ENCODE results near the gene LRRC74A. TPM values are rescaled to one million over a fixed set of nuclear protein-coding genes. Genes with fewer than 3 reads are reported as not detected.

LRRC74A gene
- total and polyA plus RNA-seq, 2 experiments from 2014 or later, result not detected

DNA sequence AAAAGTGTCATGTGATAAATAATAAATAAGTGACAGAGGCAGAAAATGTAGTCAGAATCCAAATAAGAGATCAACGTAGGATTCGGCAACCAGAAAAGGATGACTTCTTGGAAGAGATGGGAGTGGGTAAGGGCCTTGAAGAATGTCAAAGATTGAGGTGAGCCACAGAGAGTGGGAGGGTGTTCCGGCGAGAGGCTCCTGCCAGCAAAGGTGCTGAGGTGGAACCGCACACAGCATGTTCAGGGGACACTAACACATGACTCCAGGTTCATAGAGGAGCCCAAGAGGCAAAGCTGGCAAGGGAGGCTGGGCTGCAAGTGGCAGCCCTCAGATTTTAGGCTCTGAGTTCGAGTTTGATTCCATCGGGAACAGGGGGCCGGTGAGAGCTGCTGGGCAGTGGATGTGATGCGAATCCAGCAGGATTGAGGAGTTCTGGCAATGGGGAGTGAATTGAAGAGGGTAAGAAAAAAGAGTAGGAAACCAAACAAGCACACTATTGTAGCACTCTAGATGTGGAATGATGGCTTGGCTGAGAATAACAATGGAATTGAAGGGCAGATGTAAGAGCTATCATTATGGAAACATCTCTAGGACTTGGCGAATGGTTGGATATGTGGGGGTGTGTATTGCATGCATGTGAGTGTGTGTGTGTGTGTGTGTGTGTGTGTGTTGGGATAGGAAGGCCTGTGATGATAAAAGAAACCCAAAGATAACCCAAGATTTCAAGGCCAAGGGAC is 36.5 kb downstream of the LRRC74A start:
- ATAC-seq (no peak), DNase-seq (ENCODE audit: low spot score) (no peak)
- no peak overlapping the region for H3K4me3 Mint-ChIP-seq
- H3K4me1 Mint-ChIP-seq, result peaks cover 43% of the 10 kb centered on the region
- Histone ChIP-seq H3K4me1 (ENCODE audit: insufficient read depth) (peaks cover 15% of the 10 kb centered on the region; the same call in 1 of the 2 replicates), H4K20me1 (replicated peaks; ENCODE audit: insufficient read depth) (no peaks in the 10 kb centered on the region), H3K79me2 (replicated peaks; ENCODE audit: insufficient read depth) (no peaks in the 10 kb centered on the region), H3K4me2 (no peak overlapping the region), H3K27me3 (ENCODE audit: insufficient read depth) (no peaks in the 10 kb centered on the region; the same call in 1 of the 2 replicates), H3K36me3 (ENCODE audit: insufficient read depth) (no peaks in the 10 kb centered on the region), H3F3A (replicated peaks; ENCODE audit: low read depth) (no peaks in the 10 kb centered on the region), H3K9me2 (ENCODE audit: insufficient read depth) (0 out of 2 replicates have a peak, but pooled peaks cover 5% of the 10 kb centered on the region), H2AFZ (no peak overlapping the region), H3K27ac (ENCODE audit: low read depth) (no peak overlapping the region), H3K4me3 (no peak overlapping the region)
- H3K36me3 Mint-ChIP-seq (ENCODE audit: low read depth), result no peaks in the 10 kb centered on the region
- H3K9me3 Mint-ChIP-seq, result no peaks in the 10 kb centered on the region
- TF ChIP-seq JUNB (IDR thresholded peaks at IDR 0.05; ENCODE audit: unreplicated experiment) (no peak), EZH2phosphoT487 (IDR thresholded peaks at IDR 0.05; ENCODE audit: unreplicated experiment) (no peak), CREB1 (CRISPR knock-in tag; IDR thresholded peaks at IDR 0.05; ENCODE audit: low read depth) (no peak), NANOG (IDR thresholded peaks at IDR 0.05; ENCODE audit: borderline replicate concordance) (no peak), POLR2AphosphoS5 (IDR thresholded peaks at IDR 0.05; ENCODE audit: low read depth) (no peak), ZNF331 (CRISPR knock-in tag; IDR thresholded peaks at IDR 0.05; ENCODE audit: low read depth) (no peak), ZNF114 (CRISPR knock-in tag; IDR thresholded peaks at IDR 0.05) (no peak), STAT1 (IDR thresholded peaks at IDR 0.05; ENCODE audit: unreplicated experiment) (no peak), EZH2 (IDR thresholded peaks at IDR 0.05; ENCODE audit: low read depth, unreplicated experiment) (no peak)
- TF ChIP-seq, protein P1, sequence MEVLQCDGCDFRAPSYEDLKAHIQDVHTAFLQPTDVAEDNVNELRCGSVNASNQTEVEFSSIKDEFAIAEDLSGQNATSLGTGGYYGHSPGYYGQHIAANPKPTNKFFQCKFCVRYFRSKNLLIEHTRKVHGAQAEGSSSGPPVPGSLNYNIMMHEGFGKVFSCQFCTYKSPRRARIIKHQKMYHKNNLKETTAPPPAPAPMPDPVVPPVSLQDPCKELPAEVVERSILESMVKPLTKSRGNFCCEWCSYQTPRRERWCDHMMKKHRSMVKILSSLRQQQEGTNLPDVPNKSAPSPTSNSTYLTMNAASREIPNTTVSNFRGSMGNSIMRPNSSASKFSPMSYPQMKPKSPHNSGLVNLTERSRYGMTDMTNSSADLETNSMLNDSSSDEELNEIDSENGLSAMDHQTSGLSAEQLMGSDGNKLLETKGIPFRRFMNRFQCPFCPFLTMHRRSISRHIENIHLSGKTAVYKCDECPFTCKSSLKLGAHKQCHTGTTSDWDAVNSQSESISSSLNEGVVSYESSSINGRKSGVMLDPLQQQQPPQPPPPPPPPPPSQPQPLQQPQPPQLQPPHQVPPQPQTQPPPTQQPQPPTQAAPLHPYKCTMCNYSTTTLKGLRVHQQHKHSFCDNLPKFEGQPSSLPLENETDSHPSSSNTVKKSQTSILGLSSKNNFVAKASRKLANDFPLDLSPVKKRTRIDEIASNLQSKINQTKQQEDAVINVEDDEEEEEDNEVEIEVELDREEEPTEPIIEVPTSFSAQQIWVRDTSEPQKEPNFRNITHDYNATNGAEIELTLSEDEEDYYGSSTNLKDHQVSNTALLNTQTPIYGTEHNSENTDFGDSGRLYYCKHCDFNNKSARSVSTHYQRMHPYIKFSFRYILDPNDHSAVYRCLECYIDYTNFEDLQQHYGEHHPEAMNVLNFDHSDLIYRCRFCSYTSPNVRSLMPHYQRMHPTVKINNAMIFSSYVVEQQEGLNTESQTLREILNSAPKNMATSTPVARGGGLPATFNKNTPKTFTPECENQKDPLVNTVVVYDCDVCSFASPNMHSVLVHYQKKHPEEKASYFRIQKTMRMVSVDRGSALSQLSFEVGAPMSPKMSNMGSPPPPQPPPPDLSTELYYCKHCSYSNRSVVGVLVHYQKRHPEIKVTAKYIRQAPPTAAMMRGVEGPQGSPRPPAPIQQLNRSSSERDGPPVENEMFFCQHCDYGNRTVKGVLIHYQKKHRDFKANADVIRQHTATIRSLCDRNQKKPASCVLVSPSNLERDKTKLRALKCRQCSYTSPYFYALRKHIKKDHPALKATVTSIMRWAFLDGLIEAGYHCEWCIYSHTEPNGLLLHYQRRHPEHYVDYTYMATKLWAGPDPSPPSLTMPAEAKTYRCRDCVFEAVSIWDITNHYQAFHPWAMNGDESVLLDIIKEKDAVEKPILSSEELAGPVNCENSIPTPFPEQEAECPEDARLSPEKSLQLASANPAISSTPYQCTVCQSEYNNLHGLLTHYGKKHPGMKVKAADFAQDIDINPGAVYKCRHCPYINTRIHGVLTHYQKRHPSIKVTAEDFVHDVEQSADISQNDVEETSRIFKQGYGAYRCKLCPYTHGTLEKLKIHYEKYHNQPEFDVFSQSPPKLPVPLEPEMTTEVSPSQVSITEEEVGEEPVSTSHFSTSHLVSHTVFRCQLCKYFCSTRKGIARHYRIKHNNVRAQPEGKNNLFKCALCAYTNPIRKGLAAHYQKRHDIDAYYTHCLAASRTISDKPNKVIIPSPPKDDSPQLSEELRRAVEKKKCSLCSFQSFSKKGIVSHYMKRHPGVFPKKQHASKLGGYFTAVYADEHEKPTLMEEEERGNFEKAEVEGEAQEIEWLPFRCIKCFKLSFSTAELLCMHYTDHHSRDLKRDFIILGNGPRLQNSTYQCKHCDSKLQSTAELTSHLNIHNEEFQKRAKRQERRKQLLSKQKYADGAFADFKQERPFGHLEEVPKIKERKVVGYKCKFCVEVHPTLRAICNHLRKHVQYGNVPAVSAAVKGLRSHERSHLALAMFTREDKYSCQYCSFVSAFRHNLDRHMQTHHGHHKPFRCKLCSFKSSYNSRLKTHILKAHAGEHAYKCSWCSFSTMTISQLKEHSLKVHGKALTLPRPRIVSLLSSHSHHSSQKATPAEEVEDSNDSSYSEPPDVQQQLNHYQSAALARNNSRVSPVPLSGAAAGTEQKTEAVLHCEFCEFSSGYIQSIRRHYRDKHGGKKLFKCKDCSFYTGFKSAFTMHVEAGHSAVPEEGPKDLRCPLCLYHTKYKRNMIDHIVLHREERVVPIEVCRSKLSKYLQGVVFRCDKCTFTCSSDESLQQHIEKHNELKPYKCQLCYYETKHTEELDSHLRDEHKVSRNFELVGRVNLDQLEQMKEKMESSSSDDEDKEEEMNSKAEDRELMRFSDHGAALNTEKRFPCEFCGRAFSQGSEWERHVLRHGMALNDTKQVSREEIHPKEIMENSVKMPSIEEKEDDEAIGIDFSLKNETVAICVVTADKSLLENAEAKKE (CRISPR knock-in tag; IDR thresholded peaks at IDR 0.05), result no peak
- TF ChIP-seq, protein P2, sequence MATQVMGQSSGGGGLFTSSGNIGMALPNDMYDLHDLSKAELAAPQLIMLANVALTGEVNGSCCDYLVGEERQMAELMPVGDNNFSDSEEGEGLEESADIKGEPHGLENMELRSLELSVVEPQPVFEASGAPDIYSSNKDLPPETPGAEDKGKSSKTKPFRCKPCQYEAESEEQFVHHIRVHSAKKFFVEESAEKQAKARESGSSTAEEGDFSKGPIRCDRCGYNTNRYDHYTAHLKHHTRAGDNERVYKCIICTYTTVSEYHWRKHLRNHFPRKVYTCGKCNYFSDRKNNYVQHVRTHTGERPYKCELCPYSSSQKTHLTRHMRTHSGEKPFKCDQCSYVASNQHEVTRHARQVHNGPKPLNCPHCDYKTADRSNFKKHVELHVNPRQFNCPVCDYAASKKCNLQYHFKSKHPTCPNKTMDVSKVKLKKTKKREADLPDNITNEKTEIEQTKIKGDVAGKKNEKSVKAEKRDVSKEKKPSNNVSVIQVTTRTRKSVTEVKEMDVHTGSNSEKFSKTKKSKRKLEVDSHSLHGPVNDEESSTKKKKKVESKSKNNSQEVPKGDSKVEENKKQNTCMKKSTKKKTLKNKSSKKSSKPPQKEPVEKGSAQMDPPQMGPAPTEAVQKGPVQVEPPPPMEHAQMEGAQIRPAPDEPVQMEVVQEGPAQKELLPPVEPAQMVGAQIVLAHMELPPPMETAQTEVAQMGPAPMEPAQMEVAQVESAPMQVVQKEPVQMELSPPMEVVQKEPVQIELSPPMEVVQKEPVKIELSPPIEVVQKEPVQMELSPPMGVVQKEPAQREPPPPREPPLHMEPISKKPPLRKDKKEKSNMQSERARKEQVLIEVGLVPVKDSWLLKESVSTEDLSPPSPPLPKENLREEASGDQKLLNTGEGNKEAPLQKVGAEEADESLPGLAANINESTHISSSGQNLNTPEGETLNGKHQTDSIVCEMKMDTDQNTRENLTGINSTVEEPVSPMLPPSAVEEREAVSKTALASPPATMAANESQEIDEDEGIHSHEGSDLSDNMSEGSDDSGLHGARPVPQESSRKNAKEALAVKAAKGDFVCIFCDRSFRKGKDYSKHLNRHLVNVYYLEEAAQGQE (IDR thresholded peaks at IDR 0.05; ENCODE audit: unreplicated experiment), result no peak
- TF ChIP-seq, protein P3, sequence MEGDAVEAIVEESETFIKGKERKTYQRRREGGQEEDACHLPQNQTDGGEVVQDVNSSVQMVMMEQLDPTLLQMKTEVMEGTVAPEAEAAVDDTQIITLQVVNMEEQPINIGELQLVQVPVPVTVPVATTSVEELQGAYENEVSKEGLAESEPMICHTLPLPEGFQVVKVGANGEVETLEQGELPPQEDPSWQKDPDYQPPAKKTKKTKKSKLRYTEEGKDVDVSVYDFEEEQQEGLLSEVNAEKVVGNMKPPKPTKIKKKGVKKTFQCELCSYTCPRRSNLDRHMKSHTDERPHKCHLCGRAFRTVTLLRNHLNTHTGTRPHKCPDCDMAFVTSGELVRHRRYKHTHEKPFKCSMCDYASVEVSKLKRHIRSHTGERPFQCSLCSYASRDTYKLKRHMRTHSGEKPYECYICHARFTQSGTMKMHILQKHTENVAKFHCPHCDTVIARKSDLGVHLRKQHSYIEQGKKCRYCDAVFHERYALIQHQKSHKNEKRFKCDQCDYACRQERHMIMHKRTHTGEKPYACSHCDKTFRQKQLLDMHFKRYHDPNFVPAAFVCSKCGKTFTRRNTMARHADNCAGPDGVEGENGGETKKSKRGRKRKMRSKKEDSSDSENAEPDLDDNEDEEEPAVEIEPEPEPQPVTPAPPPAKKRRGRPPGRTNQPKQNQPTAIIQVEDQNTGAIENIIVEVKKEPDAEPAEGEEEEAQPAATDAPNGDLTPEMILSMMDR (conservative IDR thresholded peaks at IDR 0.05; ENCODE audit: low read depth in 2 of 2), result no peak
- TF ChIP-seq, protein P4, sequence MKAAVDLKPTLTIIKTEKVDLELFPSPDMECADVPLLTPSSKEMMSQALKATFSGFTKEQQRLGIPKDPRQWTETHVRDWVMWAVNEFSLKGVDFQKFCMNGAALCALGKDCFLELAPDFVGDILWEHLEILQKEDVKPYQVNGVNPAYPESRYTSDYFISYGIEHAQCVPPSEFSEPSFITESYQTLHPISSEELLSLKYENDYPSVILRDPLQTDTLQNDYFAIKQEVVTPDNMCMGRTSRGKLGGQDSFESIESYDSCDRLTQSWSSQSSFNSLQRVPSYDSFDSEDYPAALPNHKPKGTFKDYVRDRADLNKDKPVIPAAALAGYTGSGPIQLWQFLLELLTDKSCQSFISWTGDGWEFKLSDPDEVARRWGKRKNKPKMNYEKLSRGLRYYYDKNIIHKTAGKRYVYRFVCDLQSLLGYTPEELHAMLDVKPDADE (IDR thresholded peaks at IDR 0.05), result no peak
- H3K27ac Mint-ChIP-seq, result no peak overlapping the region
- H3K27me3 Mint-ChIP-seq (ENCODE audit: insufficient read depth, low read depth, poor library complexity), result peaks cover 5% of the 10 kb centered on the region
